GM21825 (cell line): Measurements from ENCODE around the gene C12orf42.
"Not testable (repeated sequence)": the region's sequence is repeated elsewhere in the genome, so short reads cannot be mapped to it uniquely, and the experiment has no call there.

Source experiments
- ATAC-seq: cut with Tn5 transposase; IDR thresholded peaks from one replicate; pipeline ENCODE4 v1.9.1; 2021; ENCODE audit warnings: mild to moderate bottlenecking, moderate library complexity; ENCODE audit not compliant: unreplicated experiment

C12orf42 gene

DNA sequence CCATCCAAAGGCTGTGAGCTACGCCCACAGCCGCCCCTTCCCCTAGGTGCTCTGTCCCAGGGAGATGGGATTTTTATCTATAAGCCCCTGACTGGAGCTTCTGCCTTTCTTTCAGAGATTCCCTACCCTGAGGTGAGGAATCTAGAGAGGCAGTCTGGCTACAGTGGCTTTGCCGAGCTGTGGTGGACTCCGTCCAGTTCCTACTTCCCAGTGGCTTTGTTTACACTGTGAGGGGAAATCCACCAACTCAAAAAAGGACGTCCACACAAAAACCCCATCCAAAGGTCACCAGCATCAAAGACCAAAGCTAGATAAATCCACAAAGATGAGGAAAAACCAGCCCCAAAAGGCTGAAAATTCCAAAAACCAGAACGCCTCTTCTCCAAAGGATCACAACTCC, 70.1 kb downstream of the C12orf42 start:
- not testable (repeated sequence) for ATAC-seq

DNA sequence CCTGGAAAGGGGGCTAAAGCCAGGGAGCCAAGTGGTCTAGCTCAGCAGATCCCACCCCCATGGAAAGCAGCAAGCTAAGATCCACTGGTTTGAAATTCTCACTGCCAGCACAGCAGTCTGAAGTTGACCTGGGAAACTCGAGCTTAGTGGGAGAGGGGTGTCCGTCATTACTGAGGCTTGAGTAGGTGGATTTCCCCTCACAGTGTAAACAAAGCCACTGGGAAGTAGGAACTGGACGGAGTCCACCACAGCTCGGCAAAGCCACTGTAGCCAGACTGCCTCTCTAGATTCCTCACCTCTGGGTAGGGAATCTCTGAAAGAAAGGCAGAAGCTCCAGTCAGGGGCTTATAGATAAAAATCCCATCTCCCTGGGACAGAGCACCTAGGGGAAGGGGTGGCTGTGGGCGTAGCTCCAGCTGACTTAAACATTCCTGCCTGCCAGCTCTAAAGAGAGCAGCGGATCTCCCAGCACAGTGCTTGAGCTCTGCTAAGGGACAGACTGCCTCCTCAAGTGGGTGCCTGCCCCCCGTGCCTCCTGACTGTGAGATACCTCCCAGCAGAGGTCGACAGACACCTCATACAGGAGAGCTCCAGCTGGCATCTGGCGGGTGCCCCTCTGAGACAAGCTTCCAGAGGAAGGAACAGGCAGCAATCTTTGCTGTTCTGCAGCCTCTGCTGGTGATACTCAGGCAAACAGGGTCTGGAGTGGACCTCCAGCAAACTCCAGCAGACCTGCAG, 70.8 kb downstream of the C12orf42 start:
- not testable (repeated sequence) for ATAC-seq

DNA sequence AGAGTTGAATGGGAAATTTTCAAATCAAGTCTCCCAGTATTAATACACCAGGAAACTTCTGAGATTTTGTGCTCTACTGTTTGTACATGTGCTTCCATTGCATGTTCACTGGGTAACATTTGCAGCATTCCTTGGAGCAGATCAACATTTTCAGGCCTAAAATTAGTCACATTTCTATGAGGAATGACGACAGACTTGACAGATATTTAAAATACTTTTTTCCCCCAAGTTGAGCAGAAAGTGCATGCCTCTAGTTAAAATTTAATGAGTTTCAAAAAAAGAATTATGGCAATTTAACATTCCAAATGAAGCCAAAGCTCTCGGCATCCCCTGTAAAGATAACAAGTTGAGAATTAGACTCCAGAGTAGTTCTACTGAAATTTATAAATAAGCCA, 72.3 kb downstream of the C12orf42 start:
- ATAC-seq = no peak

DNA sequence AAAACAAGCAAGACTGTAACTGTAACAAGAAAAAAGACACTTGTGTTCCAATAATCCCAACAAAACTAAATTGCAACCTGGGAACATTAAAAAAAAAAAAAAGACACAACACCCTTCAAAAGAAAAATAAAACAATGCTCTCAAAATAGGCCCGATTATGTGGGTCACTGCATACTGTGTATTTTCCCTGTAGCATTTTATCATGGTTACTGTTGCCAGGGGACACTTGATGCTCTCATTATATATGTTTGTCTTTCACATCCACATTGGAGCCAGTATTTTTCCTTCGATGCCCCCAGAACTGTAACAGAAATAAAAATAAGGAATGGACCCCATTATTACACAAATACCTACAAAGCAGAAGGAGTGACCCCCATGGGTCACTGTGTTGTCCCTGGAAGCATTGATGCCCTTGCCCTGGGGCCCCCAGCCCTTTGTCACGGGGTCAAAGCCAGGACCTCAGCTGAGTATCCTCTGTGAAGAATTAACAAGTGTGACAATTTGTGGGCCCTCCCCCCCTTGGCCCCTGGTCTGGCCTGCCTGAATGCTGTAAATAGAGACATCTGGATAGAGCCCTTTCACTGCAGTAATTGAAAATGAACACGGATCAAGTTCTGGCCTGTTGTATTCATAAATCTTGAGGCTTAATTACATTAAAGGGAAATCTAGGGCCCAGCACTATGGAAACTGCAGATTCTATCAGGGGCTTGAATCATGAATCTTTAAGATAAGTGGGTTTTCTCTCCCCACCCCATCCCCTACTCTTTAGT, 72.8 kb downstream of the C12orf42 start:
- ATAC-seq = no peak

DNA sequence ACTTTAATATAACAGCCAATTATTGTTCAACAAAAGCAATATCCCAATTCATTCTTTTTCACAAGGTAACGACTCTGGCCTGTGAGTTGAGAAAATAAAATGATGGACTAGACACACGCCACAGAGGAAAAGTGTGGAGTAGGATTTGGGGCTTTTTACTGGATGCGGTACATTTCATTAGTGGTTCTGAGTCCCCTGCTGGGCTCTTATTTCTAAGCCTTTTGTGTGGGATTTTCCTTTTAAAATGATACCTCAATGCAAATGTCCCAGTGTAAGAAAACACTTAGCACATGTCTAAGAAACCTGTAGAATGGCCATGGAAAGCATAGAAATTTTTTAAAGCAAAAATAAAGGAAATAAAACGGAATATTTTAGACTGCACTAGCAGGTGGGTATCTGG, 73.4 kb downstream of the C12orf42 start:
- no peak for ATAC-seq

DNA sequence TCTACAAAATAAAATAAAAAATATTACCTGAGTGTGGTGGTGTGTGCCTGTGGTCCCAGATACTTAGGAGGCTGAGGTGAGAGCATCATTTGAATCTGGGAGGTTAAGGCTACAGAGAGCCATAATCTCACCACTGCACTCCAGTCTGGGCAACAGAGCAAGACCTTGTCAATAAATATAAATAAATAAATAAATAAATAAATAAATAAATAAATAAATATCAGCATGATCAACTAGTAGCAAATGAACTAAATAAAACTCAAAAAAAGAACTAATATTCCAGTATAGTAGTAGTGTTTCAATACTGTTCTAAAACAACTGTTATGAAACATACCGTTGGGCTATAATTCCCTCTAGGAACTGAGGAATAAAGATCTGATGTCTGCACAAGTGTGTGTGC, 74.4 kb downstream of the C12orf42 start:
- ATAC-seq = no peak

DNA sequence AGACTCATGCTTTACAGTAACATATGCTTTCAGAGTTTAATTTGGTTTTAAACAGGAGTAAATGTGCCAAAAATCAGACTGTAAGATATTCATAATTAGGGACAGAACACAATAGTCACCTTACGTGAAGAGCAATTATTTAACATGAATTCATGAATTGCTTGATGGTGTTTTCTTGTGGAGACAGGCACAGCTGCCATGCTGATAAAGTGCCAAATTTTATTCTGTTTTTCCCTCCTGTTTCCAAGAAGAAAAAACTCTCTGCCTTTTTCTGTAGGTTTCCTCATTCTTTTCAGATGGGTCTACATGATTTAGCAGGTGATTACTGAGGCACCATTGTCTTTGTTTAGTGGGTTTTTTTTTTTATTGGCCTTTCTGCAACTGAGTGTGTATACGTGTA, 80.1 kb downstream of the C12orf42 start:
- ATAC-seq = no peak

DNA sequence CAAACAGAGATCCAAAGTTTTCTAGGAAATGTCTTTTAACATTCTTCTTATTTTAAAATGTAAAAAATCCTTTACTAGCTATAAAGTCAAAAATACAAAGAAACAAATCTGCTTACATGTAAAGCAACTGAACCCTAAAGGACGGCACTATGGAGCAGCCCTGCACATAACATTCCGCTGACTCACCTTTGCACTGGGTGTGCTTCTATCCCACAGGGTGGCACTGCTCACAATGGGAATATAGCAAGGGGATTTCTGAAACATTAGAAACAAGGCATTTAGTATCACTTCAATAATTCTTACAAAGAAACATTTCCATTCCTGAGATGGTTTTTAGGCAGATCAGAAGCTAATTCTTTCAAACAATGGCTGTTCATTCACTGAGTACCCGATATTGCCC, 94.3 kb downstream of the C12orf42 start:
- no peak for ATAC-seq

DNA sequence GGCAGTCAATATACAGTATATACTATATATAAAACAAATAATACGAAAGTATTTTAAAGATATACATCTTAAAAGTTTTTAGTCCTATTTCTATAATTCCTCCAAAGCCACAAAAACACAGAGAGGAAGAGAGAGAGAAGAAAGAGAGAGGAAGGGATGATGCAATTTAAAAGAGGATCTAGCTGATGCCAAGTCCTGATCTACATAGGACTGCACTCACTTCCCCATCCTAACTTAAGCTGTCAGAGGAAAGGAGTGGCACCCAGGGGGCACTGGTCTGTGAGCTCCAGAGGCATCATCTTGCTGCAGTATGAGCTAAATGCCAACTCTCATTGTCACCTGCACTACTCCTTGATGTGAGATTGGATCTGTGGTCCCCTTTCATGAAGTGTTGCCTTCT, 95.8 kb downstream of the C12orf42 start:
- no peak for ATAC-seq

DNA sequence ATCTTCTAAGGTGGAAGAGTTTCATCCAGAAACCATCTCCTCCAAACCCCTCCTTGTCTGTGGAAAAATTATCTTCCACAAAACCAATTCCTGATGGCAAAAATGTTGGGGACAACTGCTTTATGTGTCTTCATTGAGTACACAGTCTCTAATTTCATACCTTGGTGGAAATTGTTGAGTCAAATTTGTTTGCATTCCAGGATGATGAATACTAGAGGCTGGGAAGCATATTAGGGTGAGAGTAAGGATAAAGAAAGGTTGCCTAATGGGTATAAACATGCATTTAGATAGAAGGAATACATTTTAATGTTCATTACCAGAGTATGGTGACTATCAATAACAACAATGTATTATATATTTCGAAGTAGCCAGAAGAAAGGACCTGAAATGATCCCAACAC, 98.2 kb downstream of the C12orf42 start:
- no peak for ATAC-seq

DNA sequence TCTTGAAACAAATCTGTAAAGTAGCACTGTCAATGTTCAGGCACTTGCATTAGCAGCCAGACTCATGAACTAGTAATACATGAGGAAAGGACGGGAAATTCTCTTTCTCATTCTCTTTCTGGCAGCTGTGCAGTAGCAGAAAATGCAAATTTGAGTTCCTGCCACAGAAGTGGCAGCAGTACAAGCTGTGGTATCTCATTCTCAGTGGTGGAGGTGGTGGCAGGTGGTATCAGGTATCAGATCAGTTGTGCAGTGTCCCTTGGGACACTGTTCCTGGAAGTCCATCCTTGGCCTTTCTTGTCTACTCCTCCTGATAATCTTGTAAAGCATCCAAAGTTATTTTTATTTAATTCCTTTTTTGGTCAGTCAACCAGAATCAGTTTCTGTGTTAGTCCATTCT, 103.0 kb downstream of the C12orf42 start:
- peak; percentile 97 for ATAC-seq

DNA sequence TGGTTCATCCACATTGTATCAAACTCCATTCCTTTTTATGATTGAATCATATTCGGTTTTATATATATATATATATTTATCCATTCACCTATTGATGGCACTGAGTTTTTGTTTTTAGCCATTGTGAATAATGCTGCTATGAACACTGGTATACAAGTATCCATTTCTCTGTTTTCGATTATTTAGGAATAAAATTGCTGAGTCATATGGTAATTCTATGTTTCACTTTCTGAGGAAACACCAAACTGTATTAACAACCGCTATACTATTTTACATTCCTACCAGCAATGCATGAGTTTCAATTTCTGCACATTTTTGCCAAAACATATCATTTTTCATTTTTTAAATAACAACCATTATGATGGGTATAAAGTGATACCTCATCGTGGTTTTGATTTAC, 104.7 kb downstream of the C12orf42 start:
- ATAC-seq = no peak

DNA sequence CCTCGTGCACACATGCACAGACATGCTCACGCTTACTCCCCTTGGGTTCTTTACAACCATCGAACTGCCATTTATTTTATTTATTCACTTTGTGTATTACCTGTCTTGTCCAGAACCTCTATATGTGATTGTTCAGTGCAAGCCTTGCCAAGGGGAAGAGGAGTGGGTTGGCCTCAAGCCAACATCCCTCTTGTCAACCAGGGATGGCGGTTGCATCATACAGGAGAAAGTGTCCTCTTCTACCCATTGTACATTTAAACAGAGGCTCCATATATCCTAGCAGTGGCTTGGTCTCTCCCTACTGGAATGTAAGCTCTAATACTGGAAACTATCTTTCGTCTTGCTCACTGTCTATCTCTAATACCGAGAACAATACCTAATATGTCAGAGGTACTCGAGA, 108.4 kb downstream of the C12orf42 start:
- ATAC-seq = no peak

DNA sequence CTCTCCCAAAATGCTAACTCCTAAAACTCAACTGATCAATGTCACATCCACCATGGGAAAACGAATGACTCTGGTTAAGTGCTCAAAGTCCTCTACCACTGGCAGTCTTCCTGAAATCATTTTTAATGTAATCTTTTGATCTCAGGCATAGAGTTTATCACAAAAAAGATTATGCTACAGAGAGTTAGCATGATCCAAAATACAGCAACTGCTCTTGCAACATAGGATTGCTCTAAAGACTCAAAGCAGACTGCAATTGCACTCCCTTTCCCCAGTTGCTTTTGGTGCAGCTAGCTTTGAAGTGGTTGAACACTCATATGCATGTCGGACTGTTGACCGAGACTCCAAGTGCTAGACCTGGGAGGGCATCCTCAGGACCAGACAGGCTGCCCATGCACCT, 109.3 kb downstream of the C12orf42 start:
- ATAC-seq = no peak

DNA sequence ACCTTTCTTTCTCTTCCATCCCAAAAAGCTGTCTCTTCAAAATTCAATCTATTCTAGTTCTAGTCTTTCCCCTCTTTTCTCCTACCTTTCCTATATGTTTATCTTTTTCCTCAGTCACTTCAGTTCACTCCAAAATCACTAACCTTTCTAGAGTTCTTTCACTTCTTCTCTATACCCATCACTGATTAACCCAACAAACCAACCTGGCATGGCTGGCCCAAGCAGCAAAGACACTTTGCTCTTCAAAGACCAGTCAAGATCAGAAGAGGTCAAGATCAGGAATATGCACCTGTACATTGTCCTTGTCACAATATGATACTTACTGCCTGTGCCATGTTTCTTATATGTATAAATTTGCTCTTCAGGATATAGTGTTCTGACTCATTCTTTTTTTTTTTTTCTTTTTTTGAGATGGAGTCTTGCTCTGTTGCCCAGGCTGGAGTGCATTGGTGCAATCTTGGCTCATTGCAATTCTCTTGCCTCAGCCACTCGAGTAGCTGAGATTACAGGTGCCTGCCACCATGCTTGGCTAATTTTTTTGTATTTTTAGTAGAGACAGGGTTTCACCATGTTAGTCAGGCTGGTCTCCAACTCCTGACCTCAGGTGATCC, 112.9 kb downstream of the C12orf42 start:
- ATAC-seq = no peak

DNA sequence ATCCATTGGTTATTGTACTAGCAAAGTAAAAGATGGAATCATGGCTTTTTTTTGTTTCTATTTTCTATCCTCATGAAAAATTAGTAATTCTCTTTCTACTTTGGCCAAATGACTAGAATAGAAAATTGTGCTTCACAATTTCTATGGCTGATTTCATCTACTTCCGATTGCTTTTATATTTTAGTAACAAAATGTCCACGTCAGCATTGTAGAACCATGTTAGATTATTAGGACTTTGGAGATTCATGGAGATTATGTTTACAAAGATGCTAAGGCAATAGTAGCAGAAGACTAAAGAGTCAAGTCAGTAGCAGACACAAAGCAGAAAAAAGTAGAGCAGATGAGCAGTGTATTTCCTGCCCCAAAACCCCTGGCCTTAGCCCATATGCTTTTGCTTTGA, 113.6 kb downstream of the C12orf42 start:
- no peak for ATAC-seq

DNA sequence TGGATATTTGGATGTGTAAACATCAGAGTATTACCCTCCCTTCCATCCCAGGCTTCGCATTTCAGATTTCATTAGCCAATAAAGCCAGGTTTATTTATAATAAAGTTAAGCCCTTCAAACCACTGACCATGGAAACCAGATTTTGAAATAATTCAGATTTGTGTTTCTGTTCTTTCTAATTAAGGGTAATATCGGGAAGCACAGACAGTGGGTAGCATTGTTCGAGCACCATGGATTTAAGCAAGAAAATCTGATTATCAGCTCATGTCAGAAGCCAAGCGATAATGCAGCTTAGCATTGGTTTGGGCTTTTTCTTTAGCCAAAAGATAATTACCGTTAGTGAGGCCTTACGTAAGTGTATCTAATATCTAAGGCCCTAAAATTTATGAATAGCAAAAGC, 116.1 kb downstream of the C12orf42 start:
- ATAC-seq = no peak

DNA sequence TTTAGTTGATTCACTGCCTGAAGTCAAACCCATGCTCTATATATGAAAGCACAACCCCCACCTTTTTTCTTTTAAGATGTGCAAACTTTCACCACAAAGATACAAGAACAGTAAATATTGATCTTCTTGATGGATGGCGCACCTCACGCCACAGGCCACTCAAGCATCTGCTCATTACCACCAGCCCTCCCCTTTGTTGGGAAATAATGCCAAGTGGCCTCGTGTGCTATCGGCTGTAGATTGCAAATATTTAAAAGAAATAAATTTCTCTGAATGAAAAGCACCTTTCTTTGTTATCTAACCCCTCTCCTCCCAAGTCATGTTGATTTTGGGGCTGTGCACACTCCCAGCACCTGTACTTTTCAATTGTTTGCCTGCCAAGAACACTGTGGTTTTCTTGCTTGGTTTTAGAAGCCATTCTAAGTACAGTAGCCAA, 122.7 kb downstream of the C12orf42 start:
- ATAC-seq = no peak

DNA sequence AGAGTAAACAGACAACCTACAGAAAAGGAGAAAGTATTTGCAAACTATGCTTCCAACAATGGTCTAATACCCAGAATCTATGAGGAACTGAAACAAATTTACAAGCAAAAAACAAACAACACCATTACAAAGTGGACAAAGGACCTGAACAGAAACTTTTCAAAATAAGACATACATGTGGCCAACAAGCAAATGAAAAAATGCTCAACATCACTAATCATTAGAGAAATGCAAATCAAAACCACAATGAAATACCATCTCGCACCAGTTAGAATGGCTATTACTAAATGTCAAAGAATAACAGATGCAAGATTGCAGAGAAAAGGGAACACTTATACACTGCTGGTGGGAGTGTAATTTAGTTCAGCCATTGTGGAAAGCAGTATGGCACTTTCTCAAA, 125.8 kb downstream of the C12orf42 start:
- peak; percentile 69 for ATAC-seq

DNA sequence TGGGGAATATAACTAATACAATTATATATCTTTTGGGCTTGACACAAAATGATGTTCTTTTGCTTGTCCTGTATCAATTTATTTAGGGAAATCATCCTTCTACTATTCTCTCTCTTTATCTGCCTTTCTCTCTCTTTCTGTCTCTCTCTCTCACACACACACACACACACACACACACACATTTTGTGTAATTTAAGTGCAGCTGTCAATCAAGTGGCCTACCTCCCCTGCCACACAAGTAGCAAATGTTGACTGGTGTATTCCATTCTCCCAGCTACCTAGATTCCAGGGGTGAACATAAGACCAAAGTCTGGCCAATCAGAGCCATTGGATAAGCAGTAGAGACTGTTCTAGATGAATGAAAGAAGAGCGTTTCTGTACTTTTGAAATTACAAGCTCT, 127.6 kb downstream of the C12orf42 start:
- no peak for ATAC-seq

DNA sequence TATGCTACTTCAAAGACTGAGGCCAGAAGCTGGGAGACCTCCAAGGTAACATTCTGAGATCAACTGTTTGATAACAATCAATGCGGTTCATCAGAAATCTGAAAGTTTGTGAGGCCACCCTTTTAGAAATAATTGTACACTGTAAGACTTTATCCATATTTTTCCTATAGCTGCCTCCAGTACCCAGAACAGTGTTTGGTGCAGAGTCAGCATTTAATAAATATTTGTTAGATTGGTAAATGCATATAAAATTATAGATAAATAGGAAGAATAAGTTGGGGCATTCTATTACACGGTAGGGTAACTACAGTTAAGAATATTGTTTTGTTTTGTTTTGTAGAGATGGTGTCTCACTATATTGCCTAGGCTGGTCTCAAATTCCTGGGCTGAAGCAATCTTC, 141.4 kb downstream of the C12orf42 start:
- no peak for ATAC-seq

DNA sequence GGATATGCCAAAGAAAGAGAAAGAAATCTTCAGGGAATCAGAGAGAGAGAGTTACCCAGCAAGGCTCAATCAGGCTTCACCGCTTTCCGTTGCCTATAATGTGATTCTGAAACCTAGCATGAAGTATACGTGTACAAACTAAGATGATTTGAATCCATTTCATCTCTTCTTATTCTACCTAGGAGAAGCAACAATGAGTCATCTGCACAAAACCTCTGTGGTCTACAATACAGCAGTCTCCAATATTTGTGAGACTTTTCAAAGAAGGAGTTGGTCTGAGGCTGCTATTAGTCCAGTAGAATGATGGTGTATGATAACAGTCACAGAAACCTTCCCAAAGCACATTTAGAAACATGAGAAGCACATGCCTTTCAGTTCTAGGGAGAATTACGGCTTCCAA, 141.9 kb downstream of the C12orf42 start:
- ATAC-seq = no peak
